Gastrocnemius medialis (tissue), 4 donors: Measurements from ENCODE around the gene DBP.

Experiments used
- CTCF ChIP-seq, 5 experiments: fragments of 450-650 bp in 3 of 5; fragments of 200-600 bp in 2 of 5; sonication (generic) in 2 of 5; IDR thresholded peaks in 4 of 5; conservative IDR thresholded peaks in 1 of 5; 1 replicate in 4 of 5; 2 replicates in 1 of 5; pipeline ENCODE4 v1.5.1; 2016 to 2019; ENCODE audit warnings: antibody characterized with exemption in 5 of 5, mild to moderate bottlenecking in 3 of 5, moderate library complexity in 3 of 5
- POLR2A ChIP-seq, 2 donors: fragments of 450-650 bp; IDR thresholded peaks; one replicate each; pipeline ENCODE4 v1.6.1; 2017; ENCODE audit warnings: antibody characterized with exemption in 2 of 2, mild to moderate bottlenecking in 2 of 2, moderate library complexity in 2 of 2

- TF ChIP-seq CTCF (IDR thresholded peaks at IDR 0.05 in 4 of 5, conservative IDR thresholded peaks at IDR 0.05 in 1 of 5) (no peak), POLR2A (IDR thresholded peaks at IDR 0.05) (no peak)
These were observed 29.8 kb downstream of the DBP start for GRCh38 chr19:48607359-48607755.
